Liver (tissue), 2 donors: ENCODE results near the gene TIMP1.

ENCODE experiments used
- JUND ChIP-seq, 2 donors: IDR thresholded peaks; 2 replicates each; pipeline ENCODE4 v1.6.1; 2016; ENCODE audit warnings: antibody characterized with exemption in 2 of 2
- RAD21 ChIP-seq, 2 donors: IDR thresholded peaks; 2 replicates each; pipeline ENCODE4 v1.6.1; 2016; ENCODE audit warnings: antibody characterized with exemption in 2 of 2, mild to moderate bottlenecking in 2 of 2
- TF ChIP-seq, protein P1 (sequence below): IDR thresholded peaks from 2 replicates; pipeline ENCODE4 v1.6.1; 2016; ENCODE audit warnings: antibody characterized with exemption, mild to moderate bottlenecking
- donor health status: healthy.

DNA sequence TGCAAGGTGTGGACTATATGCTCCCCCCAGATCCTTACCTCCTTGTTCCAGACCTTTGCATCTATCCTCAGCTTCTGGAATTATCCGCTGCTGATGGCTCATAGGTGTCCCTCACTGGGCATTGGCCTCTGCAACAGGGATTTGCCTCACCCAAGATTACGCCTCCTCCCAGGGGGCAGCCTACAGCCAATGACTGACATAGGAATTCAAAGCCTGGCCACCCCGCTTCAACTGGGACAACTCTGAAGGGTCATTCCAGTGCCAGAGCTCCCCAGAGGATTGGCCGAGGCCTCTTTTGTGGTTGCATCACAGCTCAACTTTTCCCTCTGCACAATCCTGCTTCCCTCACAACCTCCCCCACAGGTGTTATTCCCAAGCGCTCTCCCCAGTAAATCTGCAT, 32.4 kb downstream of the TIMP1 start:
- TF ChIP-seq, protein P1, sequence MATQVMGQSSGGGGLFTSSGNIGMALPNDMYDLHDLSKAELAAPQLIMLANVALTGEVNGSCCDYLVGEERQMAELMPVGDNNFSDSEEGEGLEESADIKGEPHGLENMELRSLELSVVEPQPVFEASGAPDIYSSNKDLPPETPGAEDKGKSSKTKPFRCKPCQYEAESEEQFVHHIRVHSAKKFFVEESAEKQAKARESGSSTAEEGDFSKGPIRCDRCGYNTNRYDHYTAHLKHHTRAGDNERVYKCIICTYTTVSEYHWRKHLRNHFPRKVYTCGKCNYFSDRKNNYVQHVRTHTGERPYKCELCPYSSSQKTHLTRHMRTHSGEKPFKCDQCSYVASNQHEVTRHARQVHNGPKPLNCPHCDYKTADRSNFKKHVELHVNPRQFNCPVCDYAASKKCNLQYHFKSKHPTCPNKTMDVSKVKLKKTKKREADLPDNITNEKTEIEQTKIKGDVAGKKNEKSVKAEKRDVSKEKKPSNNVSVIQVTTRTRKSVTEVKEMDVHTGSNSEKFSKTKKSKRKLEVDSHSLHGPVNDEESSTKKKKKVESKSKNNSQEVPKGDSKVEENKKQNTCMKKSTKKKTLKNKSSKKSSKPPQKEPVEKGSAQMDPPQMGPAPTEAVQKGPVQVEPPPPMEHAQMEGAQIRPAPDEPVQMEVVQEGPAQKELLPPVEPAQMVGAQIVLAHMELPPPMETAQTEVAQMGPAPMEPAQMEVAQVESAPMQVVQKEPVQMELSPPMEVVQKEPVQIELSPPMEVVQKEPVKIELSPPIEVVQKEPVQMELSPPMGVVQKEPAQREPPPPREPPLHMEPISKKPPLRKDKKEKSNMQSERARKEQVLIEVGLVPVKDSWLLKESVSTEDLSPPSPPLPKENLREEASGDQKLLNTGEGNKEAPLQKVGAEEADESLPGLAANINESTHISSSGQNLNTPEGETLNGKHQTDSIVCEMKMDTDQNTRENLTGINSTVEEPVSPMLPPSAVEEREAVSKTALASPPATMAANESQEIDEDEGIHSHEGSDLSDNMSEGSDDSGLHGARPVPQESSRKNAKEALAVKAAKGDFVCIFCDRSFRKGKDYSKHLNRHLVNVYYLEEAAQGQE, result no peak
- no peak for TF ChIP-seq JUND (IDR thresholded peaks at IDR 0.05)
- no peak for TF ChIP-seq RAD21 (IDR thresholded peaks at IDR 0.05)
